ENCODE data around the gene MAP4. TPM values are rescaled to one million over a fixed set of nuclear protein-coding genes. Genes with fewer than 3 reads are reported as not detected.

MAP4 gene
- total RNA-seq, 4 donors from 2014 or later, result 62.1 to 110 (median 80.3) TPM

DNA sequence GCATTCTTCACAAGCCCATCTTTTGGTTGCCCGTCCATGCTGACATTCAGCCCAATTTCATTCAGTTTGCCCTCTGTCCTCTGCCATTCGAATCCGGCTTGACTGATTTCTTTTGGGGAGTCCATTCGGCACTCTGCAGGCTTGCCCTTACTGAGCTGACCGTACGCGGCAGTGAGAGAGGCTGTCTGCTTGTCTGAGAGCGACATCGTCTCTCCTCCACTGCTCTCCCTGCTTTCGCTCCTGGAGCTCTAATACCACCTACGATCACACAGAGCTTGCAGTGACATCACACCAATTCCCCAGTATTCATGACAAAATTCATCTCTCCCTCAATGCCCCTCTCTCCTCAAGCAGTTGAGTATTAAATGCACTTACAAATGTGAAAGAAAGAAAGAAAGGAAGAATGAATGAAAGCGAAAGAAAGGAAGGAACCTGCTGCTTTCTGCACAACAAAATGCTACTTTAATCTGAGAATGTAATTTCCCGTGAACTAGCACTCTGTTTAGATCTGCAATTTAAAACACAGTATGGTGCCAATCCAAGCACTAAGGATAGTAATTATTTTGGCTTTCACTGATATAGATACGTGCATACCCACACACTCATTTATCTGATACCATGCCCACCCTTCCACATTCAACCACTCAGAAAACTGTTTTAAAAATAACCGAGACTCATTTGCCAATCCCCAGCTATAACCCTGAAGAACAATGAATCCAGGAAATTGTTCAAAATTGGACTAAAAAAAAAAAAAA lies 123.8 kb downstream of the MAP4 start:
- no peaks in the 10 kb centered on the region for H3K27me3 ChIP-seq
- WGBS, 2 donors, result 93 to 94% methylated on average over 14 to 15 of the region's 15 CpGs
- TF ChIP-seq, protein P1, sequence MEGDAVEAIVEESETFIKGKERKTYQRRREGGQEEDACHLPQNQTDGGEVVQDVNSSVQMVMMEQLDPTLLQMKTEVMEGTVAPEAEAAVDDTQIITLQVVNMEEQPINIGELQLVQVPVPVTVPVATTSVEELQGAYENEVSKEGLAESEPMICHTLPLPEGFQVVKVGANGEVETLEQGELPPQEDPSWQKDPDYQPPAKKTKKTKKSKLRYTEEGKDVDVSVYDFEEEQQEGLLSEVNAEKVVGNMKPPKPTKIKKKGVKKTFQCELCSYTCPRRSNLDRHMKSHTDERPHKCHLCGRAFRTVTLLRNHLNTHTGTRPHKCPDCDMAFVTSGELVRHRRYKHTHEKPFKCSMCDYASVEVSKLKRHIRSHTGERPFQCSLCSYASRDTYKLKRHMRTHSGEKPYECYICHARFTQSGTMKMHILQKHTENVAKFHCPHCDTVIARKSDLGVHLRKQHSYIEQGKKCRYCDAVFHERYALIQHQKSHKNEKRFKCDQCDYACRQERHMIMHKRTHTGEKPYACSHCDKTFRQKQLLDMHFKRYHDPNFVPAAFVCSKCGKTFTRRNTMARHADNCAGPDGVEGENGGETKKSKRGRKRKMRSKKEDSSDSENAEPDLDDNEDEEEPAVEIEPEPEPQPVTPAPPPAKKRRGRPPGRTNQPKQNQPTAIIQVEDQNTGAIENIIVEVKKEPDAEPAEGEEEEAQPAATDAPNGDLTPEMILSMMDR (IDR thresholded peaks at IDR 0.05), result no peak
- no peak for TF ChIP-seq POLR2A (IDR thresholded peaks at IDR 0.05)
- intact Hi-C loops (cut with DNase I), result no loop called here
- peak overlapping the region in 1 of 4 donors; percentile 45 for H3K27ac ChIP-seq
- no peak overlapping the region for H3K4me3 ChIP-seq
- DNase-seq, result no peak
- no peaks in the 10 kb centered on the region for H3K9me3 ChIP-seq
- H3K4me1 ChIP-seq, result peaks cover 7 to 30% (median 7%) of the 10 kb centered on the region in 3 donors
- H3K36me3 ChIP-seq, result peaks cover 0 to 61% (median 0%) of the 10 kb centered on the region in 3 donors

DNA sequence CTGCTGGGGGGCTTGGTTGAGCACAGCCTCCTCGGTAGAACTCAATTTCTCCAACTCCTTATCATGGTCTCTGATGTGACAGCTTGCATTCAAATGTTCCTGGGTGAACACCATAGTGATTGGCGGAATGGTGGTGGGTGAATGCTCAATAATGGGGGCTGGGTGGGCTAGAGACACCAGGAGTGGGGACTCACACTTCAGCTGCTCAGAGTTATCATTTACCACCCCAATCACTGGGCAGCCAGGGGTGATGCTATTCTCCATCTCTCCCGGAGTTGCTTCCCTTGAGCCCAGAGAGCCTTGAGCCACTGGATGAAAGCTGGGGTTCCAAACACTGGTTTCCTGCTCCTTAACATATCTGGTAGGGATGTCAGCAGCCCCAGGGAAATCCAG lies 124.6 kb downstream of the MAP4 start:
- no peak for DNase-seq
- peaks cover 7 to 30% (median 7%) of the 10 kb centered on the region in 3 donors for H3K4me1 ChIP-seq
- peaks cover 0 to 60% (median 0%) of the 10 kb centered on the region in 3 donors for H3K36me3 ChIP-seq
- peak overlapping the region in 3 of 4 donors; percentile 45 to 56 (median 55) for H3K27ac ChIP-seq
- H3K4me3 ChIP-seq, result no peak overlapping the region
- 89 to 100% methylated on average over 2 to 3 of the region's 3 CpGs for WGBS, 2 donors
- TF ChIP-seq POLR2A (IDR thresholded peaks at IDR 0.05), result no peak
- TF ChIP-seq, protein P1 (IDR thresholded peaks at IDR 0.05), result no peak
- intact Hi-C loops (cut with DNase I), result no loop called here
- no peaks in the 10 kb centered on the region for H3K27me3 ChIP-seq
- no peaks in the 10 kb centered on the region for H3K9me3 ChIP-seq

DNA sequence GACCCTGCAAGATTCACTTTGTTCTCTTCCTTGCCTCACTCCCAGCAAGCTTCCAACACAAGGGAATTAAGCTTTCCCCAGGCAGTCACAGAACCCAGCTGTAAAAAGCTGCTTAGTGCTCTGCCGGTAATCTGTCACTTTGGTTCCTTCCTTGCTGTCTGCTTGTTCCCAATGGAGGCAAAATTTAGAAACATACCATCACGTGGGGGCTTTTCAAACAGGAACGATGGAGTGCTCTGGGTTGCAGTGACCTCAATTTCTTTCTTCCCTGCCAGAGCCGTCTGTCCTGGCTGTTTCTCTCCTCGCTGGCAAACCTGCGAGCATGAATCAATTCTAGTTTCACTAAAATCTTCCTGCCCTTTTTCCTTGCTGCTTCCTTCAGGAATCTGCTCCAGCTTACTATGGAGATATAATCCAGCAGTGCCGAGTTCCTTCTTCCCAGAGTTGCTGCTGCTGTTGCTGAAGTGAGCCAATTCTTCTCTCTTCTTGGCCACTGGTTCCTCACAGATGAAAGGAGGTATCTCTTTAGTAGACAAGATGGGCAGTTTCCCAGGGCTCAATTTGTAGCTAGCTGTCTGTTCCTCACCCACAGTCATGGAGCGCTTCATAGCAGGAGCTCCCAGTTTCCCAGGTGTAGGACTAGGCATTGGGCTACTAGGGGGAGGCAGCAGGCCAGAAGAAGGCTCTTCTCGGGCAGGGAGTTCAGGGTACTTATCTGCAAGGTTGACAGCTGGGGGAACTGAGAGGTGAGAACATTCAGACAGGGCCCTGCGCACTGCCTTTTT lies 125.2 kb downstream of the MAP4 start:
- H3K4me1 ChIP-seq, result peaks cover 7 to 30% (median 7%) of the 10 kb centered on the region in 3 donors
- WGBS, 2 donors, result 50 to 73% methylated on average over 8 of the region's 10 CpGs
- no peaks in the 10 kb centered on the region for H3K27me3 ChIP-seq
- no peak overlapping the region for H3K4me3 ChIP-seq
- peak overlapping the region in 3 of 4 donors; percentile 45 to 56 (median 55) for H3K27ac ChIP-seq
- no peaks in the 10 kb centered on the region for H3K9me3 ChIP-seq
- H3K36me3 ChIP-seq, result peaks cover 0 to 59% (median 0%) of the 10 kb centered on the region in 3 donors
- intact Hi-C loops (cut with DNase I), result no loop called here
- DNase-seq, result no peak
- TF ChIP-seq, protein P1 (IDR thresholded peaks at IDR 0.05), result no peak
- no peak for TF ChIP-seq POLR2A (IDR thresholded peaks at IDR 0.05)

DNA sequence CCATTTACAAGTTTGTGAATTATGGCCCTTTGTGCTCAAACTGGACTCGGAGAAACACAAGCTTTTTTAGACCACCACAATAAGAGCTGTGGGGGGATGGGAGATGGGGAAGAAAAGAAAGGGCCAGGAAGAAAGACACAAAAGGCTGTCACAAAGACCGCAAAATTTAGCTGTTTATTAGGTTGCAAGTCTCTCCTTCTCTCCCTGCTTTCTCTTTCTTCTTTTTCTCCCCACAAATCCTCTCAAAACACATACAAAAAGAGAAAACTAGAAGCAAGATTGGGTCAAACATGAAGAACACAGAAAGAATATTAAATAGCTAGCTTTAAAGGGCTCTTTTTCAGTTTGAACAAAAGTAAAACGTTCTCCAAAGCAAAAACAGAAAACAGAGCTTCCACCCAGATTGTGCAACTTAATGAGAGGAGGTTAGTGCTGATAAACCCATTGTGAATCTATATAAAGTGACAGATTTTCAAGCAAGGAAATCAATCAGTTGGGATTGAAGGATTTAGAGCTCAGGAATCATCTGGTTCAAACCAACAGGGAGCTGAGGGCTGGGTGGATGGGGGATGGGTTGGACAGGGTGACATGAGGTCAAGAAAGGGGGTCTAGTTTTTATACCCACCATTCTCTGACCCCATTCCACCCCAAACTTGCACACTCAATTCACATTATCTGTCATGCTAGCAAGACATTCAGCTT lies 125.9 kb downstream of the MAP4 start:
- Histone ChIP-seq H3K27me3 (no peaks in the 10 kb centered on the region), H3K36me3 (peaks cover 0 to 57% (median 0%) of the 10 kb centered on the region in 3 donors), H3K9me3 (no peaks in the 10 kb centered on the region), H3K4me1 (peaks cover 7 to 25% (median 7%) of the 10 kb centered on the region in 3 donors), H3K27ac (peak overlapping the region in 3 of 4 donors; percentile 45 to 56 (median 55)), H3K4me3 (no peak overlapping the region)
- 66 to 72% methylated on average over 3 of the region's 3 CpGs for WGBS, 2 donors
- DNase-seq, result no peak
- intact Hi-C loops (cut with DNase I), result no loop called here
- no peak for TF ChIP-seq POLR2A (IDR thresholded peaks at IDR 0.05)
- TF ChIP-seq, protein P1 (IDR thresholded peaks at IDR 0.05), result no peak

All from esophagus squamous epithelium (tissue), 5 donors.